ENCODE data around the gene EBF3.

The EBF3 gene

GRCh38 chr10:129945064-129945463, 19.0 kb downstream of the EBF3 start:
- no peak for DNase-seq (ENCODE audit: low read depth)

DNA sequence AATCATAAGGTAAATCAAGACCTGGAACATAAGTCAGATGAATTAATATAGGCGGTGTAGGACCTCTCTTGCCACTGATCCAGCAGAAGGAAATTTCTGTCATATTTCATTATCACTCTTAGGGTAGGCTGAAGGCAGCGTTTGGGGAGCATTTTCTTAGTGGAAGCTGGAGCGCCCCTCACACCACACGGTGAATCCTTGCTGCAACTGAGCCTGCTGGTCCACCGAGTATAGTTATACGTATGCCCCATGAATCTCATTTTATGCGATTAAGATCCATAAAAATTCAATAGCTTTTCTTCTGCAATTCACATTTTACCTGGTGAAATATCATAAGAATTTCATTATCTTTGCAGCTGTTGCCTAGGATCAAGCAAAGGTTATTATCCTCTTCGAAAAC, 19.6 kb downstream of the EBF3 start:
- no peak for DNase-seq (ENCODE audit: low read depth)

DNA sequence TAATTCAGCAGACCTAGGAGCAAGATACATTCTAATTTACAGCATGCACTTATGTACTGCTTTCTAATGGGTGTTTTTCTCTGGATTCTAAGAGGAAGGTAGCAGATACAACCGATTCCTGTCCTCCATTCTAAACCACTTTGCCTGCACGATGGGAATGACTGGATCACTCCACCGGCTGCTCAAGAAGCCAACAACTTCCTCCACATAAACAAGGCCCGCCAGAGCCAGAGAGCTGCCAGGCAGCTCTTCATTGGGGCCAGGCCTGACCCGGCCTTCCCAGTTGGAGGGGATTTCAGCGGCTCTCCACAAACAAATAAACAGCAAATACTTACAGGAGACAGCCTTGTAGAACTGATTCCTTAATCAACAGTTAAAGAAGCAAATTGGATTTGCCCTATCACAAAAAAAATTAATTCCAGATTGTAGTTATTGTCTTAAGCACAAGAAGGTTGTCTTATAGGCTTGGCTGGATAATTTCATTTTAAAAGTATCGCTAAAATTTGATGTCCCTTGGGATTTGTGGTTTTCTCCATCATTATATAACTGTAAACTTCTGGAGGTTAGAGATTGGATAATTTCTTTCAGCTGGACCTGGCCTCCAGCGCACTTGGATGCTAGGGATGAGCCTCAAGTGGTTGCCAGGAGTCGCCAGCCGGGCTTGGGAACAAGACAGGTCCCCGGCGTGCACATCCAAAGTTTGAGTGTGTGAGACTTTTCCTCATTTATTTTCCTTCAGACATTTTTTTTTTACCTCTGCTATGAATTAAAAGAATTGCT, 20.9 kb downstream of the EBF3 start:
- no peak for DNase-seq (ENCODE audit: low read depth)

GRCh38 chr10:129942391-129942790, 21.7 kb downstream of the EBF3 start:
- no peak for DNase-seq (ENCODE audit: low read depth)

DNA sequence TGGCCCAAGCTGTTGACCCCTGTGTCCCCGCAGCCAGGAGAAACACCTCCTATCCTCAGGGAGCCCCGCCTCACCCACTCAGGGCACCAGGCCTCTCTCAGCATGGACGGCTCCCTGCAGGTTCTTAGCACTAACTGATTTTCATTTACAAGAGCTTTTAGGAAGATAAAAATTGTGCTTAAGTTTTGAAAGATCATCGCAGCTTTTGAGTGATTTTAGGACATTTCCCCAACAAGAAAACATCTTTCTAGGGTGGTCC, 22.1 kb downstream of the EBF3 start:
- DNase-seq (ENCODE audit: low read depth) = no peak

DNA sequence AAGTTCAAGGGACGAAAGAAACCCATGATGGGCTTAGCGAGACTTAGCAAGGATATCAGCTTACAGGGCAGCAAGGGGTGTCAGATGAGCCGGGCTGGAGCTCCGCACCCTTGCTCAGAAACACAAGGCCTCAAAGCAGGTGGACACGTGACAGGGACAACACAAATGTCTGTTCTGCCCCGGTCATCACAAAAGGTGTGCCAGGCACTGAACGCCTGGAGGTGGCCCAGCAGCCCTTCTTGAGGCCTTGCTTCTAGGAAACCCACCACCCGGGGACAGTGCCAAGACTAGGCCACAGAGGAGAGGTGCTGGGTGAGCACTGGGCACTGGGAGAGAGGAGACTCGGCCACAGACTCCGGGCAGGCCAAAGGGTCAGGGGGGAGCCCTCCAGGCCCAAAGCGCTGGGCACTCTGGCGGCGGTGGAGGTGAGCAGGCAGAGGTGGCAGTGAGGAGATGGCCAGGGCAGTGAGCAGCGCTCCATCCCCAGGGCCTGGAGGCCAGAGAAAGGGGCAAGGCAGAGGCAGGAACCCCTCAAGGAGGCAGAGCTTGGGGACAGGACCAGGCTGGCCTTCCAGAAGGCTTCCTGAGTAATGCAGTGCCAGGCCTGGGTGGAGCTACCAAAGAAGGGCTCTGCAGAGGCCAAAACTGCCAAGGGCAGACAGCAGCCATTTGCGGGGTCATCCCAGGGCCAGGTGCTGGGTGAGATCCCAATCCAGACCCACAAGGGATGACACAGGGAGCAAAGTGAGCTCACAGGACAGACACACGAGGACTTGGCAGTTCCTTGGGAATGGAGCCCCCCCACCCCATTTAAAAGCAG, 22.7 kb downstream of the EBF3 start:
- no peak for DNase-seq (ENCODE audit: low read depth)

DNA sequence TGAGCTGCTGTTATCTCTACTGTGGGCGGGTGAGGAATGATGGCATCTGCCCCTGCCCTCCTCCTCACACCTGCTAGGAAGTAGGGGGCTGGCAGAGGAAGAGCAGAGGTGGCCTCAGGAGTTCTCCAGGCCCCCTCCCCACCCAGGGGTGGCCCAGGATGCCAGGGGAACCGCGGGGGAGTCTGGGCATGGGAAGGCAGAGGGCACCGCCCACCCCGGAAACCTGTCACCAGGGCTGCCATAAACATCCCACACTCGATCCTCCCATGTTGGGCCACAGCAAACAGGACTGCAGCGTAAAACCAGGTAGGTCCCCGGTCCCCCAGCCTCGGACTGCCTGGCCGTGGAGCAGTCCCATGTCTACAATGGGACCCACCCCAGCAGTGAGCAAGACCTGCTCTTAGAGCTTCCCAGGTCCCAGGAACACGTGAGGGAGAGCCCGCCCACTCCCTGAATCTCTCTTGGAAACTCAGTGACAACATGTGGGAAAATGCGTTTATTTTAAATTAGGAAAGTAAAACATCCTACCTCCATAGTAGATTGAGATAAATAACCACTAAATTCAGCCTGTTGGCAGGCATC, 23.4 kb downstream of the EBF3 start:
- DNase-seq (ENCODE audit: low read depth) = no peak

- no peak for DNase-seq (ENCODE audit: low read depth)
Measured at GRCh38 chr10:129939416-129940275, 24.4 kb downstream of the EBF3 start.

DNA sequence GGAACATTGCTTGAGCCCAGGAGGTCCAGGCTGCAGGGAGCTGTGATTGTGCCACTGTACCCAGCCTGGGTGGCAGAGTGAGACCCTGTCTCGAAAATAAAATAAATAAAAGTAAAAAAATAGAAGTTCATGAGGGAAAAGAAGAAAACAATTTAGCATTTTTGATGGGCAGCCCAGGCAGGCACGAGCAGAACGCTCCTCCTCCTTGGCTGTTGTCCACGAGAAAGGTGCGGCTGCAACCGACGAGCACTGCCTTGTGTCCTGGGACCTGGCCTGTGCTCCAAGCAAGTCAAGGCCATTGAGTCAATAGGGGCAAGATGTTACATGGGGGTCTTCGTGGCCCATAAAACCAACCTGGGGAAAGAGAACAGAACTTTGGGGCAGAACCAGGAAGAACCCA, 25.6 kb downstream of the EBF3 start:
- no peak for DNase-seq (ENCODE audit: low read depth)

- DNase-seq (ENCODE audit: low read depth) = no peak
Measured at GRCh38 chr10:129937351-129937751, 26.7 kb downstream of the EBF3 start.

- no peak for DNase-seq (ENCODE audit: low read depth)
Measured at GRCh38 chr10:129936923-129937300, 27.2 kb downstream of the EBF3 start.

- DNase-seq (ENCODE audit: low read depth) = no peak
Measured at GRCh38 chr10:129936266-129936922, 27.7 kb downstream of the EBF3 start.

- DNase-seq (ENCODE audit: low read depth) = no peak
Measured at GRCh38 chr10:129935867-129936152, 28.3 kb downstream of the EBF3 start.

GRCh38 chr10:129935102-129935866, 28.8 kb downstream of the EBF3 start:
- DNase-seq (ENCODE audit: low read depth) = no peak

GRCh38 chr10:129934196-129934925, 29.7 kb downstream of the EBF3 start:
- DNase-seq (ENCODE audit: low read depth) = no peak

GRCh38 chr10:129933456-129934092, 30.5 kb downstream of the EBF3 start:
- no peak for DNase-seq (ENCODE audit: low read depth)

- DNase-seq (ENCODE audit: low read depth) = no peak
Measured at GRCh38 chr10:129932751-129933433, 31.2 kb downstream of the EBF3 start.

- DNase-seq (ENCODE audit: low read depth) = no peak
Measured at GRCh38 chr10:129932182-129932581, 31.9 kb downstream of the EBF3 start.

Data from fibroblast of the conjunctiva (primary cell).